HUDEP-2 (cell line): Measurements from ENCODE around the gene PCBP3.

ENCODE experiments used
- DNase-seq, 76 experiments: peaks; one replicate each; lab custom pipeline; 2025; ENCODE audit not compliant: unreplicated experiment in 76 of 76; lab: John Stamatoyannopoulos, UW

The PCBP3 gene

GRCh38 chr21:45868488-45868887, 225.0 kb downstream of the PCBP3 start:
- DNase-seq = no peak

- no peak for DNase-seq
Observed at GRCh38 chr21:45869121-45870007, 225.8 kb downstream of the PCBP3 start.

- DNase-seq = no peak
Observed at GRCh38 chr21:45870421-45870820, 226.9 kb downstream of the PCBP3 start.

GRCh38 chr21:45870851-45871615, 227.5 kb downstream of the PCBP3 start:
- no peak for DNase-seq

- DNase-seq = no peak
Observed at GRCh38 chr21:45871616-45872236, 228.2 kb downstream of the PCBP3 start.

- DNase-seq = no peak
Observed at GRCh38 chr21:45872471-45872870, 228.9 kb downstream of the PCBP3 start.

- no peak for DNase-seq
Observed at GRCh38 chr21:45872902-45873301, 229.4 kb downstream of the PCBP3 start.

GRCh38 chr21:45873418-45873817, 229.9 kb downstream of the PCBP3 start:
- DNase-seq = no peak

GRCh38 chr21:45873866-45874265, 230.3 kb downstream of the PCBP3 start:
- no peak for DNase-seq

GRCh38 chr21:45874716-45875415, 231.3 kb downstream of the PCBP3 start:
- no peak for DNase-seq

GRCh38 chr21:45875416-45875760, 231.9 kb downstream of the PCBP3 start:
- DNase-seq = no peak

GRCh38 chr21:45875881-45876280, 232.4 kb downstream of the PCBP3 start:
- no peak for DNase-seq

- no peak for DNase-seq
Observed at GRCh38 chr21:45876381-45877170, 233.1 kb downstream of the PCBP3 start.

GRCh38 chr21:45877171-45877438, 233.6 kb downstream of the PCBP3 start:
- no peak for DNase-seq

GRCh38 chr21:45877821-45878469, 234.4 kb downstream of the PCBP3 start:
- no peak for DNase-seq

GRCh38 chr21:45880097-45881068, 236.9 kb downstream of the PCBP3 start:
- peak in 71 of 76 experiments; percentile 13 to 82 (median 55) for DNase-seq

- no peak for DNase-seq
Observed at GRCh38 chr21:45882645-45883044, 239.1 kb downstream of the PCBP3 start.

- DNase-seq = no peak
Observed at GRCh38 chr21:45883090-45883489, 239.6 kb downstream of the PCBP3 start.

- DNase-seq = no peak
Observed at GRCh38 chr21:45885597-45885929, 242.0 kb downstream of the PCBP3 start.
